Neural cell (in vitro differentiated cells): Measurements from ENCODE around the gene PTPRD. TPM values are rescaled to one million over a fixed set of nuclear protein-coding genes. Genes with fewer than 3 reads are reported as not detected.

Experiments
- H2AFZ ChIP-seq: fragments of 200-600, 300-800 bp; sonication (generic), shearing (Covaris generic); 2 replicates; pipeline ENCODE4 v1.6.0; 2014; ENCODE audit warnings: low read depth, mild to moderate bottlenecking, antibody characterized with exemption, low read length, moderate library complexity
- H3F3A ChIP-seq: fragments of 200-600 bp; shearing (Covaris generic); 2 replicates; pipeline ENCODE4 v1.6.1; 2016; ENCODE audit warnings: mild to moderate bottlenecking, moderate library complexity, mixed read lengths, antibody characterized with exemption, low read length; ENCODE audit not compliant: insufficient read depth, poor library complexity, severe bottlenecking
- H3K27ac ChIP-seq: fragments of 200-600, 300-800 bp; sonication (generic), shearing (Covaris generic); 2 replicates; pipeline ENCODE4 v1.5.1; 2014; ENCODE audit warnings: mild to moderate bottlenecking, low read length, moderate library complexity
- H3K27me3 ChIP-seq: fragments of 300-800, 200-600 bp; sonication (generic), shearing (Covaris generic); 2 replicates; pipeline ENCODE4 v1.6.0; 2014; ENCODE audit warnings: mild to moderate bottlenecking, low read depth, low read length, moderate library complexity; ENCODE audit not compliant: insufficient read depth
- H3K36me3 ChIP-seq: fragments of 300-800, 200-600 bp; sonication (generic), shearing (Covaris generic); 2 replicates; pipeline ENCODE4 v1.5.1; 2014; ENCODE audit warnings: mild to moderate bottlenecking, antibody characterized with exemption, low read length, moderate library complexity; ENCODE audit not compliant: insufficient read depth
- H3K4me2 ChIP-seq: fragments of 300-800, 200-600 bp; sonication (generic), shearing (Covaris generic); 2 replicates; pipeline ENCODE4 v1.6.0; 2014; ENCODE audit warnings: mild to moderate bottlenecking, low read length
- H3K4me3 ChIP-seq: fragments of 300-800, 200-600 bp; sonication (generic), shearing (Covaris generic); 2 replicates; pipeline ENCODE4 v1.5.1; 2014; ENCODE audit warnings: mild to moderate bottlenecking, low read length, moderate library complexity
- H3K79me2 ChIP-seq: fragments of 200-600 bp; shearing (Covaris generic); replicated peaks from 2 replicates; pipeline ENCODE4 v1.6.0; 2014; ENCODE audit warnings: mild to moderate bottlenecking, low read length, moderate library complexity; ENCODE audit not compliant: insufficient read depth
- H3K9ac ChIP-seq: fragments of 300-800, 200-600 bp; sonication (generic), shearing (Covaris generic); 2 replicates; pipeline ENCODE4 v1.6.1; 2016; ENCODE audit warnings: mild to moderate bottlenecking, low read length, mixed read lengths
- H3K9me2 ChIP-seq: fragments of 200-600 bp; shearing (Covaris generic); 2 replicates; pipeline ENCODE4 v1.6.1; 2016; ENCODE audit warnings: mild to moderate bottlenecking, low read length, mixed read lengths; ENCODE audit not compliant: insufficient read depth
- H3K9me3 ChIP-seq: fragments of 200-600, 300-800 bp; sonication (generic), shearing (Covaris generic); 2 replicates; pipeline ENCODE4 v1.6.1; 2016; ENCODE audit warnings: mild to moderate bottlenecking, mixed run types, low read length, moderate library complexity, mixed read lengths
- H4K20me1 ChIP-seq: fragments of 200-600 bp; shearing (Covaris generic); 2 replicates; pipeline ENCODE4 v1.6.1; 2016; ENCODE audit warnings: mild to moderate bottlenecking, mixed run types; ENCODE audit not compliant: insufficient read depth
- CTCF ChIP-seq: fragments of 450-650 bp; IDR thresholded peaks from 2 replicates; pipeline ENCODE4 v1.5.1; 2014; ENCODE audit warnings: antibody characterized with exemption, mild to moderate bottlenecking, moderate library complexity; ENCODE audit not compliant: poor library complexity, severe bottlenecking
- EP300 ChIP-seq: fragments of 450-650 bp; conservative IDR thresholded peaks from 2 replicates; pipeline ENCODE4 v1.6.1; 2014; ENCODE audit warnings: antibody characterized with exemption, mild to moderate bottlenecking, moderate library complexity; ENCODE audit not compliant: poor library complexity, severe bottlenecking
- EZH2 ChIP-seq: fragments of 200-600, 300-800 bp; shearing (Covaris generic), sonication (generic); IDR thresholded peaks from 2 replicates; pipeline ENCODE4 v1.6.1; 2014; ENCODE audit warnings: antibody characterized with exemption, low read length, borderline replicate concordance, mild to moderate bottlenecking; ENCODE audit not compliant: insufficient read depth, poor library complexity, severe bottlenecking
- MXI1 ChIP-seq: fragments of 450-650 bp; conservative IDR thresholded peaks from 2 replicates; pipeline ENCODE4 v1.6.1; 2014; ENCODE audit warnings: antibody characterized with exemption, mild to moderate bottlenecking; ENCODE audit not compliant: poor library complexity, severe bottlenecking
- POLR2AphosphoS5 ChIP-seq: IDR thresholded peaks from 2 replicates; pipeline ENCODE4 v1.6.1; 2012
- RAD21 ChIP-seq: fragments of 450-650 bp; conservative IDR thresholded peaks from 2 replicates; pipeline ENCODE4 v1.6.1; 2014; ENCODE audit warnings: antibody characterized with exemption, mild to moderate bottlenecking, moderate library complexity
- SMC3 ChIP-seq: fragments of 450-650 bp; conservative IDR thresholded peaks from 2 replicates; pipeline ENCODE4 v1.6.1; 2014; ENCODE audit warnings: antibody characterized with exemption, mild to moderate bottlenecking, moderate library complexity; ENCODE audit not compliant: poor library complexity
- TAF1 ChIP-seq: IDR thresholded peaks from 2 replicates; pipeline ENCODE4 v1.6.1; 2012; ENCODE audit warnings: low read depth
- polyA plus RNA-seq: library from polyadenylated mRNA; depleted of rRNA; stranded (reverse); fragments of >200 nt; gene quantifications from 2 replicates; pipeline ENCODE4 v1.2.3, GENCODE V29; 2014
- TF ChIP-seq, protein P1 (sequence below): IDR thresholded peaks from 2 replicates; pipeline ENCODE4 v1.6.1; 2012; ENCODE audit warnings: borderline replicate concordance

Gene PTPRD
- polyA plus RNA-seq, 1 donor from 2014 or later, result 143 TPM

DNA sequence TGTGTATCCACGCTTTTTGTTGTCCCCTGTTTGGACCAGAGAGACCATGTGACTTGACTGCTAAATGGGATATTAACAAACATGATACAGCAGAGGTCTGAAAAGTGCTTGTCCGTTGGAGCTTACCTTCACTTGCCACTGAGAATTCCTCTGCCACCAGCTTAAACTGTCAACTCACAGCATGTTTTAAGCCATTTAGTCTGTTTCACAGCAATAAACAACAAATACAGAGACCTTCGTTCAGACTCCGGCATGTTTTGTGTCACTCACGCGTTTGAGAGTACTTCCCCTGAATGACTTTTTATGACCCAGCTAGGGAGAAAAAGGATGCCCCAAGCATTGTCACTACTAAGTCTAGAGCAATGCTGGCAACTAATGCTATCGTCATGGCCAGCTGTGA lies 173.8 kb downstream of the PTPRD start:
- Histone ChIP-seq H3K9ac (no peak overlapping the region), H3K4me2 (peak overlapping the region; percentile 6)

DNA sequence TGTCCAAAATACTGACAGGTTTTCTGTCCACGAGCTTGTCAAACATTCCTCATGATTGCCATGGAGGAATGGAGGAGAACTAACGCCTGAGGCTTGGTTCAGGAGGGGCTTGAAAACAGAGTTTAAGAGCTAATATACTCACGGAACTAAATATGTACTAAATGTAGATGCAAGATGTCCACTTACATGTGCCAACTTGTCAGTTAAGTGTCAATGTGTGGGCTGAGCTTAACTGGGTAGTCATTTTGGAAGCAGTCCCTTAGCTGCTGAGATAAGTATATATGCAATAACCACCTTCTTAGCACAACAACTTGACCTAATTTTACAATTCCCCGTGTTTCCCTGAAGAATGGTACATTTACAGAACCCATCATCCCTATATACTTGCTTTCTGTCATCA lies 176.0 kb downstream of the PTPRD start:
- H3K79me2 ChIP-seq, result no peaks in the 10 kb centered on the region
- TF ChIP-seq SMC3 (no peak), EZH2 (no peak), RAD21 (no peak), CTCF (no peak), MXI1 (no peak), EP300 (no peak), POLR2AphosphoS5 (no peak), TAF1 (no peak)
- TF ChIP-seq, protein P1, sequence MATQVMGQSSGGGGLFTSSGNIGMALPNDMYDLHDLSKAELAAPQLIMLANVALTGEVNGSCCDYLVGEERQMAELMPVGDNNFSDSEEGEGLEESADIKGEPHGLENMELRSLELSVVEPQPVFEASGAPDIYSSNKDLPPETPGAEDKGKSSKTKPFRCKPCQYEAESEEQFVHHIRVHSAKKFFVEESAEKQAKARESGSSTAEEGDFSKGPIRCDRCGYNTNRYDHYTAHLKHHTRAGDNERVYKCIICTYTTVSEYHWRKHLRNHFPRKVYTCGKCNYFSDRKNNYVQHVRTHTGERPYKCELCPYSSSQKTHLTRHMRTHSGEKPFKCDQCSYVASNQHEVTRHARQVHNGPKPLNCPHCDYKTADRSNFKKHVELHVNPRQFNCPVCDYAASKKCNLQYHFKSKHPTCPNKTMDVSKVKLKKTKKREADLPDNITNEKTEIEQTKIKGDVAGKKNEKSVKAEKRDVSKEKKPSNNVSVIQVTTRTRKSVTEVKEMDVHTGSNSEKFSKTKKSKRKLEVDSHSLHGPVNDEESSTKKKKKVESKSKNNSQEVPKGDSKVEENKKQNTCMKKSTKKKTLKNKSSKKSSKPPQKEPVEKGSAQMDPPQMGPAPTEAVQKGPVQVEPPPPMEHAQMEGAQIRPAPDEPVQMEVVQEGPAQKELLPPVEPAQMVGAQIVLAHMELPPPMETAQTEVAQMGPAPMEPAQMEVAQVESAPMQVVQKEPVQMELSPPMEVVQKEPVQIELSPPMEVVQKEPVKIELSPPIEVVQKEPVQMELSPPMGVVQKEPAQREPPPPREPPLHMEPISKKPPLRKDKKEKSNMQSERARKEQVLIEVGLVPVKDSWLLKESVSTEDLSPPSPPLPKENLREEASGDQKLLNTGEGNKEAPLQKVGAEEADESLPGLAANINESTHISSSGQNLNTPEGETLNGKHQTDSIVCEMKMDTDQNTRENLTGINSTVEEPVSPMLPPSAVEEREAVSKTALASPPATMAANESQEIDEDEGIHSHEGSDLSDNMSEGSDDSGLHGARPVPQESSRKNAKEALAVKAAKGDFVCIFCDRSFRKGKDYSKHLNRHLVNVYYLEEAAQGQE, result no peak
- H3K27me3 ChIP-seq, result no peaks in the 10 kb centered on the region
- H4K20me1 ChIP-seq, result no peaks in the 10 kb centered on the region
- H2AFZ ChIP-seq, result no peak overlapping the region
- H3K9ac ChIP-seq, result no peak overlapping the region
- no peaks in the 10 kb centered on the region for H3K9me3 ChIP-seq
- H3K36me3 ChIP-seq, result no peaks in the 10 kb centered on the region
- H3K4me2 ChIP-seq, result no peak overlapping the region
- no peak overlapping the region for H3K27ac ChIP-seq
- no peak overlapping the region for H3K4me3 ChIP-seq
- H3K9me2 ChIP-seq, result no peaks in the 10 kb centered on the region
- H3F3A ChIP-seq, result no peaks in the 10 kb centered on the region

More for the DNA sequence above, 173.8 kb downstream of the PTPRD start:
- TF ChIP-seq EP300 (peak; percentile 73), TAF1 (no peak), POLR2AphosphoS5 (peak; percentile 65), EZH2 (no peak), RAD21 (no peak), MXI1 (no peak)
- TF ChIP-seq, protein P1, result no peak
- Histone ChIP-seq H3K27me3 (no peaks in the 10 kb centered on the region), H3K27ac (no peak overlapping the region), H3K36me3 (no peaks in the 10 kb centered on the region), H2AFZ (no peak overlapping the region), H3F3A (no peaks in the 10 kb centered on the region), H3K9me3 (no peaks in the 10 kb centered on the region), H3K79me2 (no peaks in the 10 kb centered on the region), H4K20me1 (no peaks in the 10 kb centered on the region), H3K4me3 (no peak overlapping the region), H3K9me2 (no peaks in the 10 kb centered on the region)
